Endothelial cell of hepatic sinusoid (primary cell): ENCODE measurements around the gene MAB21L4.

ENCODE experiments used
- in situ Hi-C: cut with HindIII; loops from 2 replicates; pipeline ENCODE4 v1.10.0; 2017; ENCODE audit warnings: low sequenced_read_pairs

The MAB21L4 gene

DNA sequence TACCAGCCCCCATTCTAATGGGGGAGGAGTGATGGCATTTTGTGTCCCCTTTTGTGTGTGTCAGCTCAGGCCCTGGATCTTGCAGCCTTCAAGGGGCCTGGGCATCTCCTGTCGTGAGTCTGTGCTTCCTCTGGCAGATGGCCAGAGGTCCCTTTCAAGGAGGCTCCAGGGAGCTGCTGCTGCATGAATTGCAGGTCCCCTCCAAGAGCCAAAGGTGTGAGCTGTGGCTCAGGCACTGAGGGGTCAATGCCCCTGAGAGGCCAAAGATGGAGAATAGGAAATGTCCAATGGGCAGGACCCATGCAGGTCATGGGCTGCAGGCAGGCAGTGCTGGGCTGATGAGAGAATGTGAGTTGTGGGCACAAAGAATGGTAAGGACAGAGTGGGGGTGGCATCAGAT is 10.4 kb downstream of the MAB21L4 start:
- in situ Hi-C loops: loop anchor here (10.0 kb wide), 1 partner anchor 61 kb away; the partner anchor contains the start of gene KIF1A

DNA sequence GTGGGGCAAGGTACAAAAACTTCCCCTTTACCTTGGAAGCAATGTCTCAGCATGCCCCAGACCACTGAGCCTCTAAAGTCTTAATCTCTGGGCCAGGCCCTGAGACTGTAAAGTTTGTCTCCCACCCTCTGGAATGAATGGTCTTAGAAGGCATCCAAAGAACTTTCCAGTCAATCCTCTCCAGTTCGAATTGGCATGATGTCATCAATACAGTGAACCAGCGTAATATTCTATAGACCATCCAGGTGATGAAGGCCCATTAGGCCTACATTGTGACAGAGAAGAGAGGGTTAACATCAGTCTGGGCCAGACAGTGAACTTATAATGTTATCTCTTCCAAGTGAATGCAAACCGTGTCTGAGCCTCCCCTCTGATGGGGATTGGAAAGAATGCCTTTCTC is 11.2 kb downstream of the MAB21L4 start:
- in situ Hi-C loops: loop anchor here (10.0 kb wide), 1 partner anchor 60 kb away; the partner anchor contains the start of gene KIF1A

DNA sequence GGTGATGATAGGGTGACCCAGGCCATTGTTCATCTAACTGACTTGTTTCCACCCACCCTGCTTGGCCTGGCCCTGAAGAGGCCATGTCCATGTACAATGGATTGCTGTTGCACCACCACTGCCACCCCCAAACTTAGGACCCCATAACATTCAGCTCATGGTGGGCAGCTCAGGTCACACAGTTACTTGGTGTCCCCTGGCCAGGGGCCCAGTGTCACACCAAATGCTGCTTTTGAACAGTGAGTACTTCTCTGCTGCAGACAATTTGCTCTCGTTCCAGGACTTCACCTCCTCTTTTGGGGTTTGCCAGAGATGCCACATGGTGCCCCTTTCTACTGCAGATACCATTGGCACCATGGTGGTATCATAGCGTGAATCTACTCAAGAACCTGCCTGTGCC is 11.7 kb downstream of the MAB21L4 start:
- in situ Hi-C loops: loop anchor here (10.0 kb wide), 1 partner anchor 59 kb away; the partner anchor contains the start of gene KIF1A

DNA sequence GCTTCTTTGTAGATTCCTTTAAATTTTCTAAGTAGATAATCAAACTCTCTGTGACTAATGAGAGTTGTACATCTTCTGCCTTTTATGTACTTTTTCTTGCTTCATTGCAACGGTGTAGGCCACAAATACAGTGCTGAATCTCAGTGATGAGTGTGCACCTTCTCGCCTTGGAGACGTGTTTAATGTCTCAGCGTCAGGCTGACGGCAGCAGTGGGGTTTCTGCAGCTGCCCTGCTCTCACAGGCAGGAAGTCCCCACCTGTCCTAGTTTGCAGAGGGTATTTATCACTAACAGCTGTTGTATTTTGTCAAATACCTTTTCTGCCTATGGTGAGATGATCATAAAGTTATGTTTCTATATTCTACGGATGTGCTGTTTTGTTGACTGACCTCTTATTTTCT is 14.0 kb downstream of the MAB21L4 start:
- in situ Hi-C loops: loop anchor here (10.0 kb wide), 1 partner anchor 57 kb away; the partner anchor contains the start of gene KIF1A

DNA sequence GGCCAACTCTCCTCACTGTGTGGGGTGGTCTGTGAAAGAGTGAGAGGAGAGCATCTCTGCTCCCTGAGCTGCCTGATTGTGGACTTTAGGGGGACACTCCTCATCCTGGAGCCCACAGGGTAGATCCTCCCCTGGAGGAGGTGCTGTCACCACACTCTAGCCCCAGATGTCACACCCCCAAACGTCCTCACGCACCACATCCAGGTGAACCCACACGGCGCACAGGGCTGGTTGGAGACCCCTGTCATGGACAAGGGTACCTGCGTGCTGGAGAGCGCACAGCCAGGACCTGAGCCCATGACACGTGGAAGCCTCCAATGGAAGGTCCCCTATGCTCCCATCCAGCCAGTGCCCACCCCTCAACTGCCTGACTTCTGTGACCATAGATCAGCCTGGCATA is 16.9 kb downstream of the MAB21L4 start:
- in situ Hi-C loops: no loop called here

DNA sequence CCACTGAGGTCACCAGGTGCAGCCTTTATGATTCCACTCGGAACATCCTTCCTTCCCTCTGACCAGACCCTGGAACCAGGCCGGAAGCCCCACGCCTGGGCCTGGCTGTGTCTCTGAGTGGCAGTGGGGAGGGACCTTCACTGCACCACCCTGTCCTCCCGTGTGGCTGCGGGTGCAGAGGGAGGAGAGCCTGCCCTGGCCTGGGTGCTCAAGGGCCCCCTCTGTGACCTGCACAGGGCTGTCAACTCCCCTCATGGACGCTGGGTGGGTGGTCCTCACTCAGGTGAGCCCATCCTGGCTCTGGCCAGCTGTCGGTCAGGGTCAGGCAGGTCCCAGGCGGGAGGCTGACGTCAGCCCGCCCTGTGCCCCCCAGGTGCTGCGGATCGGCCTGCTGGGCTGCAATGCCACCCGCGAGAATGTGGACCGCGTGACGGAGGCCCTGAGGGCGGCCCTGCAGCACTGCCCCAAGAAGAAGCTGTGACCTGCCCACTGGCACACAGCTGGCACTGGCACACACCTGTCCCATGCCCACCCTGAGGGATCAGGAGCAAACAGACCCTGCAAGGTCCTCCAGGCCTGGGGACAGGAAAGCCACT is 17.5 kb downstream of the MAB21L4 start:
- in situ Hi-C loops: no loop called here

DNA sequence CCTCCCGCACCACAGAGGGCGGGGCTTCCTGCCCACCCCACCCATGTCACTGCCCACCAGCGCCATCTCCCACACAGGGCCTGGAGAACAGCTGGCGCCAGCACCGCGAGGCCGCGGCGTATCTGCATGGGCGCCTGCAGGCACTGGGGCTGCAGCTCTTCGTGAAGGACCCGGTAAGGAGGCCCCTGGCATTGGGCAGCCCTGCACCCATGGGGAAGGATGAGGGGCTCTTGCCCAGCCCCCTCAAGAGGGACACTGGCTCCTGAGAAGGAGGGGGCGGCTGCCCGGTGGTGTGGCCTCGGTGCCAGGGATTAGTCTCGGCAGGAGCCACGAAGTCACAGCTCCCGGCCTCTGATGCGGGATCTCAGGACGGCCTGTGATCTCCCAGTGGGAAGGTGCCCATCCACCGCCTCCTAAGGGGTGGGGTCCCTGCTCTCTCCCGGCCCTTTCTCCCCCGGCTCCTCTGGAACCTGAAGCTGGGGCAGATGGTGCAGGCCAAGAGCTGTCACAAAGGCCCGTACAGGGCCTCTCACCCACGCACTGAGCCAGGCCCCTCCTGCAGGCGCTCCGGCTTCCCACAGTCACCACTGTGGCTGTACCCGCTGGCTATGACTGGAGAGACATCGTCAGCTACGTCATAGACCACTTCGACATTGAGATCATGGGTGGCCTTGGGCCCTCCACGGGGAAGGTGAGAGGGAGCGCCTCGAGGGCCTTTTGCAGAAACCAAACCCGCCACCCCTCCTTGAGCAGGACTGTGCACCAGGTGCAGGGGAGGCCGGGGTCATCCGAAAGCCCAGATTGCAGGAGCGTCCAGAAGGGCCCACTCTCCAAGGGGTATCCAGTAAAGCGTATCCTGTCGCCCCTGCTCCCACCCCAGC is 18.3 kb downstream of the MAB21L4 start:
- in situ Hi-C loops: no loop called here

DNA sequence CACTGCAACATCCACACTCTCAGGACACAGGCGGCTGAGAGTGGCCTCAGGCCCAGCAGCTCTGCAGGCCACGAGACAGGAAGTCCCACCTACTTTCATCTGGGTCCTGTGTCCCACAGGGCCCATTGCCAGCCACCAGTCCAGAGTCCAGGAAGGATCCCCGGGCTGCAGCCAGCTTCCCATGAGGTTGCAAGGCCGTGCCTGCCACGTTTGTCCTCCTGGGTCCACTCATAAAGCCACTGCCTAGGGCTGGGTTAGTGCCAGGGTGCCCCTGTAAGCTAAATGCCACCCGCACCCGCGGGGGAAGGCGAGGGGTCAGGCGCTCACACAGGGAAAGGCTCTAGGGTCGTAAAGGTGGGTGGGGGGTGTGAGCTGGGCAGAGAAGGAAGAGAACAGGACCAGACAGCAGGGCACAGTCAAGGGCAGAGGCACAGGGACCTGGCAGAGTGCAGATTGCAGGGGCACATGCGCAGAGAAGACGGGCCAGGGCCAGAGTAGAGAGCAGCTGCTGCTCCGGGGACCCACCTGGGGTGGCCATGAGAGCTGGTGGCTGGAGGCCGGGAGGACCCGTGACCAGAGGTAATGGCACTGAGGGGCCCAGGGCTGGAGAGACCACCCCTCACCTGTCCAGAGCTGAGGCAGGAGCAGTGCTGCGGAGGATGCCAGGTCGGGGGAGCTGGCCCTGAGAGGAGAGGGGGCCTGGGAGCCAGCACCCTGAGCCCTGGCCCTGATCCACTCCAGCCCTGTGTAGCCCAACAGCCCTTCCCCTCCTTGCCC is 19.3 kb downstream of the MAB21L4 start:
- in situ Hi-C loops: no loop called here

DNA sequence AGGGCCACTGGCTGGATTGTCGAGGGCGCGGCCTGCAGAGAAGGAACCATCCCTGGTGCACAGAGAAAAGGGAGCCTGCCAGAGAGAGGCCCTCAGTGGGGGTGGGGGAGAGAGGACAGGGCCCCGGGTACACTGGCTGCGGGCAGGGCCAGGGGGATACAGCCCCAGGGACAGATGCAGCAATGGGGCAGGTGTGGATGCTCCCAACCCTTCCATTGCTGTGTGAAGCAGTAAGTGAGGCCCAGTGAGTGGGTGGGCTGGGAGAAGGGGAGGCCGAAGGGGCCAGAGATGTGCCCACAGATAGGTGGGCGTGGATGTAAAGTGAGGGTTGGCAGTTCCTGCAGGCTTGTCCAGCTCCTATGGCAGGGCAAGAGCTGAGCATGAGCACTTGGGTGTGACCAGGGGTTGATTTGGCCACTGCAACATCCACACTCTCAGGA is 19.9 kb downstream of the MAB21L4 start:
- in situ Hi-C loops: no loop called here

DNA sequence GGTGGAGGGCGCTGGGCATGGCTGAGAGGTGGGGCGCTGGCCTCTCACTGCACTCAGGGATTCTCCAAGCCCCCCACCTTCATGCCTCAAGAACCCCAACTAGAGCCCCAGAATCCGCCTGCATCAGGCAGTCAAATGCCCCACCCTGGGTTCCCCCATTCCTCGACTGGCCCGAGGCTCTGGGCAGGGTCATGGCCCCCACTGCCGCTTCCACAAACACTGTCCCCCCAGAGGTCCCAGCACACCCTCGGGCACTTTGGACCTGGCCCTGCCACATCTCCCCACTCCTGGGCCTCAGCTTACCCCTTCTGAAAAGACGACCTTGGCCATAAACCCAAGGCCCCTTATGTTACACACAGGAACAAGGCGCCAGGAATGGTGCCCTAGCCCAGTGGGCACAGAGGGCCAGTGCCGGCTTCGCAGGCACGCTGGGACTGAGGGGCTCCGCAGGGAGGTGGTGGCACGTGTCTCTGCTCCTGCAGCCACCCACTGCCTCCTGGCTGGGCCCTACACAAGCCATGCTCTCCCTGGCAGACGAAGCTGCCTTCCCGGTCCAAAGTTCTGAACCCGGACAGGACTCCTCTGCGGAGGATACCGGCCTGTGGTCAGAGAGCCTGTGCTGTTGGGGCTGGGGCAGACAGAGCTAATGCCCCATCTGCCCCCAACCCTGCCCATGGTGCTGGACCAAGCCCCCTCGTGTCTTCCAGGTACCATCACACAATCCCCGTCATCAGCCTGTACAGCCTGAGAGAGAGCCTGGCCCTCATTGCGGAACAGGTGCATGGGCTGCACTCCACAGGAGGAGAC is 20.5 kb downstream of the MAB21L4 start:
- in situ Hi-C loops: no loop called here

DNA sequence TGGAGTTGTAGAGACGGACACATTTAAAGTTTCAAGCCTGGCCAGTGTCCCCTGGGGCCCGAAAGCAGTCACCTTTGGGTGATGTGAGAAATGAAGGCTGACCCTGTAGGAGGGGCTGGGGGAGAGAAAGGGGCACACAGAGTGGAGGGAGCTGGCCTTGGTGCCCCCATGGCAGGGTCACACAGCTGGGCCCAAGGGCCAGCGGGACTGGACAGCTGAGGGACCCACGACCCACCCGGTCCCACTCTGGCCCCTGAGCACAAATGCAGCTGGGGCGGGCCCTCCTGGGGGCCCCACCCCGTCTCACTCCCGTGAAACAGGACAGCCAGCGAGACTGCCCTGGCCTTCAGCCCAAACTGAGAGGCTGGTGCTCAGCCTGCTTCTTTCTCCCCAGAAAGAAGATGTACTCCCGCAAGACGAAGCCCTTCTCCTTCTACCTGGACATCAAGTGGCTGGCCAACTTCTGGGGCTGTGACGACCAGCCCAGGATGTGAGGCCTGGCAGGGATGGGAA is 21.2 kb downstream of the MAB21L4 start:
- in situ Hi-C loops: no loop called here

DNA sequence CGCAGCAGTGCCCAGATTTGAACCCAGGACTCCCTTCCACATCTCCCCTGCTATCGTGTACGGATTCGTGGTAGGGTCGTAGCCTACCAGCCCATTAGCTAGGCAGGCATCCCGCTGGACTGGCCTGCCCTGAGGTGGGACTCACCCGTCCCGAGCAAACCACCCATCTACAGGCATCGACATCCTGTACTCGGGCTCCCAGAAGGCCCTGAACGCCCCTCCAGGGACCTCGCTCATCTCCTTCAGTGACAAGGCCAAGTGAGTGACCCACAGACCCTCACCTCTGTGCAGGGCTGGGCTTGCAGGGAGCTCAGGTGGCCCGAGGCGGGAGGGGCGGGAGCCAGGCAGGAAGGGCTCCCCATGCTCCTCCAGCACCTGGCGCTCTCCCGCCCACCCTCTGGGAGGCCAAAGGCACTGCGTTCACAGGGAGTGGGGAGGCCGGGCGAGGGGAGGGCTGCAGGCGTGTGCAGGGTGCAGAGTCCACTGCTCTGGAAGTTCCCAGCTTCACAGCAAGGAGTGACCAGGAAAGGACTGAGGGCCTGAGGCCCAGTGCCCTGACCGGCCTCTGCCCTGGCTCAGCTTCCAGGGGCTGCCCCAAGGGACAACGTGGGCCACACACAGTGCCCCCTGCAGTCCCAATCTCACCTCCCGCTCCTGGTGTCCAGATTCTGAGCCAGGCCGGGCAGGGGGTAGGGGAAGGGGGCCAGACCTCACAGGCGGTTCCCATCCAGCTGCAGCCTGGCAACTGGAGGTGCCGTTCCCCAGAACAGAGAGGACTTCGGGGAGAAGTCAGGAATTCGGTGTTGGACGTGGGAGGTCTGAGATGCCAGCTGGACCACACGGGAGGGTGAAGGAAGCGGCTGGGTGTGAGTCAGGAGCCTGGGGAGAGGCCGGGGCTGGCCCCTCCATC is 21.9 kb downstream of the MAB21L4 start:
- in situ Hi-C loops: no loop called here

DNA sequence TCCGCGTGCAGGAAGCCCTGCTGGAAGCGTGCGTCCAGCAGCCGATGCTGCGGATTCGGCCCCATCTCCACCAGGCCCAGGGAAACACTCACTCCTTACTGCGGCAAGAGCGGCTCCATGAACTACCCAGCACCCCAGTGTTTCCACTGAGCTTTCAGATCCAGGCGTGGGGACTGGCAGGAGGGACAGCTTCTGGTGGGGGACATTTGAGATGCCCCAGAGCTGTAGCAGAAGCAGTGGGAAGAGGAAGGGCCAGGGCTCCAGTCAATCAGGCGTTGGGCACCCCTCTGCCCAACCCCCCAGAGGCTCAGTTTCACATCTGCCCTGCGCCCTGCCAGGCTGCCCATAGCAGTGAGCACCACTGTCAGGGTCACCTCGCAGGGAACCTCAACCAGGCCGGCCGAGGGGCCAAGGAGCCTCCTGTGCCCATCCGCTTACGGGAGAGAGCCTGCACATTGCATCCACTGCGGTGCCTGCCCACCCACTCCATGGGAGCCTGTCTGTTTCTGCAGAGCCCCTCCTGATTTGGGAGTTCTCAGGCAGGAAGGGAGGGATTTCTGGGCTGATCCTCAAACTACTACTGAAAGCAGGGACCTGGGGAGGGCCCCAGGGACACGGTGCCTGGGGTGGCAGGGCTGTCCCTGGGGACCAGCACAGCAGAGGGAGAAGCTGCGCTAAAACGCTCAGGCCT is 22.7 kb downstream of the MAB21L4 start:
- in situ Hi-C loops: no loop called here

DNA sequence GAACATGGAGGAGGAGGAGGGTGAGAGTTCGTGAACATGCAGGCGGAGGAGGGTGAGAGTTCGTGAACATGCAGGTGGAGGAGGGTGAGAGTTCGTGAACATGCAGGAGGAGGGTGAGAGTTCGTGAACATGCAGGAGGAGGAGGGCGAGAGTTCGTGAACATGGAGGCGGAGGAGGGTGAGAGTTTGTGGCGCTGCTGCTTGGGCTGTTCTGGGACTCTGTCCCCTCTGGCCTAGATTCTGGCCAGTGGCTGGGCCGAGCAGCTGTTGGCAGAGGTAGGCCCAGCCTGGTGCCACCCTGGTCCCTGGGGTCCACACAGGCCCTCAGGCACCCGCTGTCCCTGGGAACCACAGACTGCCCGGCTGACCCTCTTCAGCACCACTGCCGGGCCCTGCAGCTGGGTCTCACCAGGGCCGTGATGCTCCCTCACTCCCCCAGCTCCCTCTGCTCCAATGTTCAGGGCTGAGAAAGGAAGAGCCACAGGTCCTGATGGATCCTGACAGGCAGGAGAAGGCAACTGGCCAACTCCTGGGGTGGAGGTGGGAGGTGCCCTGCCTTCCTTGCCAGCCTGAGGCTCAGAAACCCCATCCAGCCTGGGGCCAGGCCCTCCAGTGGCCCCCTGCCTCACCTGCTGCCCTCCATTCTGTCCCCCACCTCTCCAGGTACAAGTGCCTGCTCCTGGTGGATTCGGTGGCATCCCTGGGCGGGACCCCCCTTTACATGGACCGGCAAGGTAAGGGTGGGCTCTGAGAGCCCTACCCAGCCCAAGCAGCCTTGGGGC is 23.4 kb downstream of the MAB21L4 start:
- in situ Hi-C loops: no loop called here

DNA sequence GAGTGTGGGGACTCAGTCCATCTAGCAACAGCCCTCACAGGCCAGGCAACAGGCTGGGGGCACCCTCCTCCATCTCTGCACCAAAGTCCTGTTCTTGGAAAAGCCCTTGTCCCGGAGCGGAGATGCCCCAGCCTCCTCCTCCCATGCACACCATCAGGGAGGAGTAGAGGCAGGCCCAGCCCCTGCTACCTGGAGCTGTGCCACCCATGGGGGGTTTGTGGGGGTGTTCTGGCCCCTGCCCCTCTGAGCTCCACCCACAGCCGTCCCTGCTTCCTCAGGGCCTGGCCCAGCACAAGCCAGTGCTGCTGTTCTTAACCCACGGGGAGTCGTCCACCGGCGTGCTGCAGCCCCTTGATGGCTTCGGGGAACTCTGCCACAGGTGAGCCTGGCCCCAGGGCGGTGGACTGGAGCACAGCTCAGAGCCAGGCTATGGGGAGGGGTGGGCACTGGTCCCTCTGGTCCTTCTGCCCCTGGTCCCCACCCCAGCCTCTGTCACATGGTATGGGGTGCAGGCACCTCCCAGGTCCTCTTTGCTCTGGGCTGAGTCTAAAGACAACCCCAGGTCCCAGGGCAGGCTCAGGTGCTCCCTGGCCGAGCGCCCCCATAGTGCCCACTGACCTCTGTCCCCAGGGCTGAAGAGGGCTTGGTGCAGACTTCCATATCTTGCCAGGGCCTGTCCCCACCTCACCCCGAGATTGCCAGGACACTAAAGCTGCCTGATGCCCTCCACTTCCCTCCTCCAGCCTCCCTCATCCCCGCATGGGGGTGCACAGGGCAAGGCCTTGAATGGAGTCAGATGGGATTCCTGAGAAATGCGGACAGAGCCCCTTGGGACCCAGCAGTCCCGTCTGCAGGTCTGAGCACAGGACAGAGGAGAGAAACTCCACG is 24.6 kb downstream of the MAB21L4 start:
- in situ Hi-C loops: no loop called here

DNA sequence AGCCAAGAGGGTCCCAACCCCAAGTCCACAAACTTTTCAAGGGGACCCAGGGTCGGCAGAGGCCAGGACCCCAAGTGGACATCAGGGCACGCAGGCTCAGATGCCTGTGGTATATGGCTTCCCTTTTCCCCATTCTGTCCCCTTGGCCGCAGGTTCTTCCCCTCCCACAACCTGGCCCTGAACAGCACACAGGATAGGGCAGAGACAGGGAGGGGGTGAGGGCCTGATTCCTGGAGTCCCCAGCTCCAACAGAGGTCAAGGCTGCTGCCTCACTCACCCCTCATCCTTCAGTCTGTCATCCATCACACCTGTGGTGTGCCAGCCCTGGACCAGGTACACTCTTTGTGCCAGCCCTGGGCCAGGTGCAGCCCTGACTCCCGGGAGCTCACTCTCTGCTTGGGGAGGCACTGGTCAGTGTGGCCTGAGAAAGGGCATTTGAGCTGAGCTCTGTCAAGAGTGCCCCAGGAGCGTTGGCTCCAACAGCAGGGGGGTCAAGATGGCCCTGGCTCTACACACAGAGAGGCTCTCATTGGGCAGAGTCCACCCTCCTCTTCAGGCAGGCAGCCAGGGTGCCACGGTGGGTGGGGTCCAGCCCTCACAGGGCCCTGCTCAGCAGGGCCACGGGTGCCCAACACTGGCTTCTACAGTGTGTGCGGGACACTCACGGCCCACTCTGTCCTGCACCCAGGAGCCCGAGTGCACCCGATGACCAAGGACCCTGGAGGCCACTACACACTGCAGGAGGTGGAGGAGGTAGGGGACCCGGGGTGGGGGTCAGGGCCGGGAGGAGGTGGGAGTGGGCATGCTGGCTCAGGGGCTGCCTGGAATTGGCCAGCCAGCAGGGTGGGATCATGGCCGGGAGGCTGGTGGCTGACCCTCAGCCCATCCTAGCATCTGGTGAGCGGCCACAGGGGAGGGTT is 25.7 kb downstream of the MAB21L4 start:
- in situ Hi-C loops: no loop called here
